GM23248 (cell line): ENCODE data around the gene GP2.

ENCODE experiments used
- EZH2 ChIP-seq: fragments of 200-600 bp; sonication (generic); IDR thresholded peaks from 2 replicates; pipeline ENCODE4 v1.6.1; 2018; ENCODE audit warnings: antibody characterized with exemption, mild to moderate bottlenecking; ENCODE audit not compliant: insufficient read depth, poor library complexity, severe bottlenecking
- EZH2phosphoT487 ChIP-seq: fragments of 200-600 bp; sonication (generic); IDR thresholded peaks from 2 replicates; pipeline ENCODE4 v1.6.1; 2018; ENCODE audit warnings: antibody characterized with exemption, moderate library complexity, mild to moderate bottlenecking, low read depth; ENCODE audit not compliant: insufficient read depth

- TF ChIP-seq EZH2 = no peak
- TF ChIP-seq EZH2phosphoT487 = no peak
These were observed 16.6 kb downstream of the GP2 start for GRCh38 chr16:20310421-20311395.
